CD4-positive, alpha-beta memory T cell (primary cell): ENCODE data around the gene CPVL. TPM values are rescaled to one million over a fixed set of nuclear protein-coding genes. Genes with fewer than 3 reads are reported as not detected.

Experiments used
- CTCF ChIA-PET: fragments of 350-600 bp; sonication (Branson Sonifier 250); formaldehyde crosslinking; loops from one replicate; lab custom pipeline; 2021; ENCODE audit warnings: inconsistent platforms; ENCODE audit not compliant: partially characterized antibody; lab: Charles Lee
- POLR2A ChIA-PET: fragments of 350-600 bp; sonication (Branson Sonifier 250); formaldehyde crosslinking; loops from one replicate; lab custom pipeline; 2021; ENCODE audit not compliant: partially characterized antibody; lab: Charles Lee
- DNase-seq, 5 donors: peaks; one replicate each; pipeline versions ENCODE4 v3.0.0 to v3.0.0-alpha.2; 2020 to 2022; ENCODE audit warnings: mixed read lengths in 1 of 5
- H3K27ac ChIP-seq: one replicate; pipeline ENCODE4 v1.7.0; 2013; ENCODE audit warnings: low read depth, low read length
- H3K27me3 ChIP-seq: 2 replicates; pipeline ENCODE4 v1.7.0; 2013; ENCODE audit warnings: mild to moderate bottlenecking, low read length, moderate library complexity; ENCODE audit not compliant: insufficient read depth
- H3K36me3 ChIP-seq: 2 replicates; pipeline ENCODE4 v1.7.0; 2013; ENCODE audit warnings: mild to moderate bottlenecking, low read length, moderate library complexity; ENCODE audit not compliant: insufficient read depth
- H3K4me1 ChIP-seq: 2 replicates; pipeline ENCODE4 v1.7.0; 2013; ENCODE audit warnings: mild to moderate bottlenecking, low read length, moderate library complexity; ENCODE audit not compliant: insufficient read depth
- H3K4me3 ChIP-seq, 2 donors: one replicate each; pipeline ENCODE4 v1.7.0; 2013; ENCODE audit warnings: low read length in 2 of 2, mild to moderate bottlenecking in 1 of 2
- H3K9me3 ChIP-seq, 2 donors: one replicate each; pipeline ENCODE4 v1.7.0; 2013; ENCODE audit warnings: low read length in 2 of 2, control low read depth in 1 of 2; ENCODE audit not compliant: control insufficient read depth in 1 of 2
- H3K27ac Mint-ChIP-seq, 7 donors: one replicate each; pipeline ENCODE4 v1.8.0; 2020 to 2021; ENCODE audit warnings: mixed read lengths in 7 of 7, mild to moderate bottlenecking in 6 of 7, inconsistent platforms in 3 of 7, moderate library complexity in 3 of 7
- H3K27me3 Mint-ChIP-seq, 2 donors: one replicate each; pipeline ENCODE4 v1.8.0; 2020 to 2021; ENCODE audit warnings: mixed read lengths in 2 of 2
- H3K36me3 Mint-ChIP-seq, 2 donors: one replicate each; pipeline ENCODE4 v1.8.0; 2020 to 2021; ENCODE audit warnings: mixed read lengths in 2 of 2, inconsistent platforms in 1 of 2, mild to moderate bottlenecking in 1 of 2
- H3K4me1 Mint-ChIP-seq, 4 donors: one replicate each; pipeline ENCODE4 v1.8.0; 2020 to 2021; ENCODE audit warnings: mixed read lengths in 4 of 4, mild to moderate bottlenecking in 1 of 4
- H3K4me3 Mint-ChIP-seq, 8 donors: one replicate each; pipeline ENCODE4 v1.8.0; 2020 to 2021; ENCODE audit warnings: mixed read lengths in 8 of 8, mild to moderate bottlenecking in 7 of 8, moderate library complexity in 6 of 8, inconsistent platforms in 3 of 8
- H3K9me3 Mint-ChIP-seq, 8 donors: one replicate each; pipeline ENCODE4 v1.8.0; 2020 to 2021; ENCODE audit warnings: mixed read lengths in 8 of 8, mild to moderate bottlenecking in 5 of 8, inconsistent platforms in 3 of 8, moderate library complexity in 1 of 8
- intact Hi-C: fragments of 100-400 bp; cut with micrococcal nuclease; formaldehyde crosslinking; loops from one replicate; pipeline ENCODE4 v1.15.1; 2023
- polyA plus RNA-seq, 2 donors: library from polyadenylated mRNA; unstranded; fragments of 300-500 nt; fragmentation: Illumina TruSeq; gene quantifications; one replicate each; pipeline ENCODE4 v1.2.3, GENCODE V29; 2021
- total RNA-seq, 2 experiments: library from RNA; stranded (reverse); gene quantifications; one replicate each; pipeline ENCODE4 v1.2.3, GENCODE V29; 2021

The CPVL gene
- total and polyA plus RNA-seq, 4 experiments from 2014 or later, result 0.61 to 1.6 (median 1.3) TPM; not detected in 1

DNA sequence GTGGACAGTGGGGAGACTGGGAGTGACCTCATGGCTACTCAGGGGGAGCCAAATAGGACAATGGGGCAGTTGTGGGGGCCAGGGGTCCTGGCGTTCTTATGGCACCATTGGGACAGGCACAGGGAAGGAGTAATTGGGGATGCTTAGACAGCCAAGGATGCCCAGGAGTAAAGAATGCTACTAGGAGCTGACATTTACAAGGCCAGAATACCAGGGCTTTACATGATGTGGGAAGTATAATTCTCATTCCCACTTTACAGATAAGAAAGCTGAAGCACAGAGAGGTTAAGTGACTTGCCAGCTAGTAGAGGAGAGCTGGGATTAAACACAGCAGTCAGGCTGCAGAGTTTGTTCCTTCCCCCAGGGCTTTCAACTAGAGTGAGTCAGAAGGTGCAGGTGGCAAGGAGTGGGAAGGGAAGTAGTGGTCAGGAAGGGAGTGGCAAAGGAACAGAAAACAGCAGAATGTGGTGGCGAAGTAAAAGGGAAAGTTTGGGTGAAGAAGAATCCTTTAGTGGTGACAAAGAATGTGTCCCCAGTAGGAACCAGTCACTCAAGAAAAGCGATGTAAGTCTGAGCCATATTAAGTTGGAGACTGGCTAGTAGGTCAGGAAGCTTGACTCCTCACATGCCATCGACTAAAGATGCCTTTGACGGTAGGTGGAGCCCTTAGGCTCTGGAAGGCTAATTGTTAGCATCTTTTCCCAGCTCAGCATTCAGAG is 32.8 kb downstream of the CPVL start:
- intact Hi-C loops, result no loop called here
- Histone ChIP-seq H3K36me3 (no peaks in the 10 kb centered on the region), H3K4me1 (no peaks in the 10 kb centered on the region), H3K9me3 (no peaks in the 10 kb centered on the region), H3K27ac (no peak overlapping the region), H3K27me3 (no peaks in the 10 kb centered on the region), H3K4me3 (no peak overlapping the region)
- ChIA-PET POLR2A (no interaction called here), CTCF (no interaction called here)
- peaks cover 0 to 2% (median 0%) of the 10 kb centered on the region in 8 donors for H3K9me3 Mint-ChIP-seq
- peaks cover 0 to 14% (median 4%) of the 10 kb centered on the region in 4 donors for H3K4me1 Mint-ChIP-seq
- no peaks in the 10 kb centered on the region for H3K36me3 Mint-ChIP-seq
- H3K4me3 Mint-ChIP-seq, result no peak overlapping the region
- no peak overlapping the region for H3K27ac Mint-ChIP-seq
- peaks cover 0 to 8% of the 10 kb centered on the region in 2 donors for H3K27me3 Mint-ChIP-seq
- no peak for DNase-seq

DNA sequence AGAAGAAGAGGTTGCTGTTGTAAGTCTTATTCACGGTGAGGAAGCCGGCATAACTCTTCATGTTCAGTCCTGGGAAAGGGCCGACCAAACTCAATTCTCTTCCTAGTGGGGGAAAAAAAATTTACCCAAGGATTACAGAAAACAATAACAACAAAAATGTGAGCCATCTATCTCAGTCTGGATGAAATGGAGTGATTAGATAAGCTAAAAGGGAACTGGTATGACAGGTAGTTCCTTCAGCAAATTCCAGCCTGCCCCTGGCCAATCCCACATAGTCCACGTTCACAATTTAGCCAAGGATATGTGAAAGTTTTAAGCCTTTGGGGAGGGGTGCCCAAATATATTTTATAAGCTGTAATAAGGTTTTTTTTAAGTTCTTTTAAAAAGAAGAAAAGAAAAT is 33.6 kb downstream of the CPVL start:
- Mint-ChIP-seq H3K36me3 (no peaks in the 10 kb centered on the region), H3K4me1 (peaks cover 0 to 14% (median 4%) of the 10 kb centered on the region in 4 donors), H3K27ac (no peak overlapping the region), H3K9me3 (peaks cover 0 to 2% (median 0%) of the 10 kb centered on the region in 8 donors), H3K27me3 (peaks cover 0 to 8% of the 10 kb centered on the region in 2 donors), H3K4me3 (no peak overlapping the region)
- no peaks in the 10 kb centered on the region for H3K27me3 ChIP-seq
- CTCF ChIA-PET, result no interaction called here
- intact Hi-C loops, result no loop called here
- DNase-seq, result no peak
- no peak overlapping the region for H3K27ac ChIP-seq
- no peak overlapping the region for H3K4me3 ChIP-seq
- H3K36me3 ChIP-seq, result no peaks in the 10 kb centered on the region
- no peaks in the 10 kb centered on the region for H3K4me1 ChIP-seq
- POLR2A ChIA-PET, result no interaction called here
- H3K9me3 ChIP-seq, result no peaks in the 10 kb centered on the region

DNA sequence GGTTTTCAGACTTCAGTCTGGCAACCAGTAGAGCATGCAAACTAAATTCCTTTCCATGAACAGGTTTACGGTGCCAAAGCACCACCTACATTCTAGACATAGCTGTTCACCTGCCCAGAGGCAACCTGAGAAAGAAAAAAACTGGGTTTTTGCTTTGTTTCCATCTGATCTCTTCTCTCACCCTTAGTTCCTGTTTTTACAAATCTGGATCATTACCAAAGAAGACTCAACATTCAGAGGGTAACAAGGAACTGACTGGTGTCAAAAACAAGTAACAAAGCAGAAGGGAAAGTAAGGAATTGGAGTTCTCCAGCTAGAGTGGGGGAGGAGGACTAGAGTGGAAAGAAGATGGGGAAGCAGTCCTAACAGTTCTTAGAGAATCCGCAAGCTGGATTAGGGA is 36.4 kb downstream of the CPVL start:
- peaks cover 0 to 14% (median 4%) of the 10 kb centered on the region in 4 donors for H3K4me1 Mint-ChIP-seq
- Histone ChIP-seq H3K27ac (no peak overlapping the region), H3K4me1 (no peaks in the 10 kb centered on the region), H3K27me3 (no peaks in the 10 kb centered on the region), H3K4me3 (no peak overlapping the region), H3K36me3 (no peaks in the 10 kb centered on the region), H3K9me3 (no peaks in the 10 kb centered on the region)
- H3K27me3 Mint-ChIP-seq, result peaks cover 0 to 6% of the 10 kb centered on the region in 2 donors
- no peaks in the 10 kb centered on the region for H3K36me3 Mint-ChIP-seq
- H3K4me3 Mint-ChIP-seq, result no peak overlapping the region
- H3K9me3 Mint-ChIP-seq, result peaks cover 0 to 2% (median 0%) of the 10 kb centered on the region in 8 donors
- DNase-seq, result no peak
- ChIA-PET POLR2A (no interaction called here), CTCF (interaction anchor here (1.5 to 1.6 kb wide), 2 partner anchors 8 to 186 kb away, joined by 3 to 5 read pairs; no protein-coding TSS in a partner anchor)
- intact Hi-C loops, result no loop called here
- no peak overlapping the region for H3K27ac Mint-ChIP-seq

DNA sequence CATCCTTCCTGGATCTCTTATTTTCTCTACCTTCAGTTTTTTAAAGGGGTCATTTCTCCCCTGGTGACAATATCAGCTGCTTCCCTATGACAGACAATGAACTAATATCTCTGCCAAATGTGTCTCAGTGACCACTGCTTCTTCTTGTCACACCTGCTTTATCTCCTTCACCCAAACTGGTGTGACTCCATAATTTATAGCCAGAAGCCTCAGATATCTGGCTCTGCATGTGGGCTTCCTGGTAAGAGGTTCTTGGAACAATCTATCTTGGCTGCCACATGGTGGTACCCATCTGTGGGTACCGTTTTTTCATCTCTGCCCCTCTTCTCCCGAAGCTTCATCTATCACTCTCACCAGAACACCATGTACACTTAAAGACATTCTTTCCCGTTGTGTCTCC is 37.0 kb downstream of the CPVL start:
- peaks cover 0 to 2% (median 0%) of the 10 kb centered on the region in 8 donors for H3K9me3 Mint-ChIP-seq
- H3K27ac Mint-ChIP-seq, result no peak overlapping the region
- Histone ChIP-seq H3K4me3 (no peak overlapping the region), H3K4me1 (no peaks in the 10 kb centered on the region), H3K36me3 (no peaks in the 10 kb centered on the region), H3K9me3 (no peaks in the 10 kb centered on the region), H3K27me3 (no peaks in the 10 kb centered on the region), H3K27ac (no peak overlapping the region)
- H3K27me3 Mint-ChIP-seq, result peaks cover 0 to 6% of the 10 kb centered on the region in 2 donors
- CTCF ChIA-PET, result interaction anchor here (1.5 to 1.6 kb wide), 2 partner anchors 9 to 185 kb away, joined by 3 to 5 read pairs; no protein-coding TSS in a partner anchor
- H3K36me3 Mint-ChIP-seq, result no peaks in the 10 kb centered on the region
- no peak overlapping the region for H3K4me3 Mint-ChIP-seq
- POLR2A ChIA-PET, result no interaction called here
- DNase-seq, result no peak
- peaks cover 0 to 13% (median 4%) of the 10 kb centered on the region in 4 donors for H3K4me1 Mint-ChIP-seq
- intact Hi-C loops, result no loop called here

DNA sequence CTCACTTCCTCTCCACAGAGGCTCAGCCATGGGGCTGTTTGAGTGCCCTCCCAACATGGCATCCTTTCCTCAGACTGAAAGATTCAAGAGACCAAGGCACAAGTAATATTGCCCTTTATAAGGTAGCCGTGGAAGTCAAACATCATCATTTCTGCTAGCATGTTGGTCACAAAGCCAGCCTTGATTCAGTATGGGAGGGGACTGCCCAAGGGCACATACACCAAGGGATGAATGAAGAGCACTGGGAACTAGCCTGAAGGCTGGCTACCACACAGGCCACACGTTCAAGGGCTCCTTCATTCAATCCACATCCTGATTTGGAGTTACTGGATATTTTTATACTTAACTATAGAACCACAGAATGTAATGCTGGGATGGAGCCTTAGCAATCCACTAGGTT is 39.3 kb downstream of the CPVL start:
- no peak overlapping the region for H3K4me3 Mint-ChIP-seq
- no peaks in the 10 kb centered on the region for H3K36me3 Mint-ChIP-seq
- H3K27ac Mint-ChIP-seq, result no peak overlapping the region
- Histone ChIP-seq H3K4me1 (no peaks in the 10 kb centered on the region), H3K4me3 (no peak overlapping the region), H3K27me3 (no peaks in the 10 kb centered on the region), H3K27ac (no peak overlapping the region), H3K36me3 (no peaks in the 10 kb centered on the region), H3K9me3 (no peaks in the 10 kb centered on the region)
- H3K27me3 Mint-ChIP-seq, result peaks cover 0 to 6% of the 10 kb centered on the region in 2 donors
- DNase-seq, result no peak
- peaks cover 0 to 3% (median 0%) of the 10 kb centered on the region in 4 donors for H3K4me1 Mint-ChIP-seq
- intact Hi-C loops, result loop anchor here (2.0 kb wide), 1 partner anchor 302 kb away; no protein-coding TSS in a partner anchor
- ChIA-PET CTCF (interaction anchor here (1.0 to 2.2 kb wide), 7 partner anchors 10 to 302 kb away, joined by 3 to 12 read pairs (median 5); no protein-coding TSS in a partner anchor), POLR2A (no interaction called here)
- peaks cover 0 to 2% (median 0%) of the 10 kb centered on the region in 8 donors for H3K9me3 Mint-ChIP-seq

DNA sequence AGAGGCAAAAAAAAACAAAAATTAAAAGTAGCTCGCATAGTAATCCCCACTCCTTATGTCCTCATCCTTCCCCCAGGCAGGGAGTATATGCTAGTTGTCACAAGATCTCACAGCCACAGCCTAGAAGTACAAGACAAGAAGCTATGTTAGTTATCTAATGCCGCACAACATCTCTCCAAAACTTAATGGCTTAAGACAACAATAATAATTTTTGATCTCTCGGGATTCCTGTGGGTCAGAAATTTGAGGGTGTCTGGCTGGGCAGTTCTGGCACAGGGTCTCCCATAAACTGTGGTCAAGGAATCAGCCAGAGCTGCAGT is 39.7 kb downstream of the CPVL start:
- Mint-ChIP-seq H3K9me3 (peaks cover 0 to 2% (median 0%) of the 10 kb centered on the region in 8 donors), H3K27ac (no peak overlapping the region), H3K4me1 (peaks cover 0 to 3% (median 0%) of the 10 kb centered on the region in 4 donors), H3K4me3 (no peak overlapping the region), H3K36me3 (no peaks in the 10 kb centered on the region), H3K27me3 (peaks cover 0 to 6% of the 10 kb centered on the region in 2 donors)
- ChIA-PET CTCF (interaction anchor here (1.0 to 2.2 kb wide), 7 partner anchors 10 to 302 kb away, joined by 3 to 12 read pairs (median 5); no protein-coding TSS in a partner anchor), POLR2A (no interaction called here)
- H3K27me3 ChIP-seq, result no peaks in the 10 kb centered on the region
- no peaks in the 10 kb centered on the region for H3K9me3 ChIP-seq
- DNase-seq, result no peak
- intact Hi-C loops, result loop anchor here (1.0 to 2.0 kb wide), 3 partner anchors 179 to 302 kb away; no protein-coding TSS in a partner anchor
- H3K36me3 ChIP-seq, result no peaks in the 10 kb centered on the region
- no peak overlapping the region for H3K4me3 ChIP-seq
- no peak overlapping the region for H3K27ac ChIP-seq
- no peaks in the 10 kb centered on the region for H3K4me1 ChIP-seq
